NCI-H1436 (cell line): ENCODE results near the gene BIRC5.
A peak's percentile ranks its signal among the peaks of the same experiment; 100 is the strongest.
"Not testable (repeated sequence)": the region's sequence is repeated elsewhere in the genome, so short reads cannot be mapped to it uniquely, and the experiment has no call there.

Source experiments
- DNase-seq: peaks from one replicate; lab custom pipeline; 2025; lab: John Stamatoyannopoulos, UW

BIRC5 gene

GRCh38 chr17:78214016-78214705, at the start of gene BIRC5:
Gene BIRC5, plus strand, starts transcription at chr17:78214253. Its CDS starts 64 bp downstream, at chr17:78214317.
- peak; percentile 92 for DNase-seq

GRCh38 chr17:78164748-78165607, 49.1 kb upstream of the BIRC5 start:
- no peak for DNase-seq

- DNase-seq, result no peak
Measured at GRCh38 chr17:78166416-78166815, 47.6 kb upstream of the BIRC5 start.

- peak; percentile 85 for DNase-seq
Measured at GRCh38 chr17:78168242-78168902, 45.7 kb upstream of the BIRC5 start, which contains the start of gene SYNGR2. Gene SYNGR2, plus strand, starts transcription at chr17:78168581. Its CDS starts 36 bp downstream, at chr17:78168617.

- DNase-seq, result no peak
Measured at GRCh38 chr17:78168903-78169793, 44.9 kb upstream of the BIRC5 start.

GRCh38 chr17:78170692-78171590, 43.1 kb upstream of the BIRC5 start:
- DNase-seq, result no peak

- DNase-seq, result not testable (repeated sequence)
Measured at GRCh38 chr17:78171591-78172248, 42.3 kb upstream of the BIRC5 start.

- no peak for DNase-seq
Measured at GRCh38 chr17:78172249-78173051, 41.6 kb upstream of the BIRC5 start.

- no peak for DNase-seq
Measured at GRCh38 chr17:78173097-78173715, 40.8 kb upstream of the BIRC5 start.

- no peak for DNase-seq
Measured at GRCh38 chr17:78174346-78174869, 39.6 kb upstream of the BIRC5 start.

GRCh38 chr17:78174870-78175642, 39.0 kb upstream of the BIRC5 start:
- DNase-seq, result no peak

- no peak for DNase-seq
Measured at GRCh38 chr17:78175643-78175981, 38.4 kb upstream of the BIRC5 start.

GRCh38 chr17:78176548-78177025, 37.5 kb upstream of the BIRC5 start:
- DNase-seq, result peak; percentile 28

- DNase-seq, result no peak
Measured at GRCh38 chr17:78179372-78179771, 34.7 kb upstream of the BIRC5 start.

- no peak for DNase-seq
Measured at GRCh38 chr17:78180083-78180482, 34.0 kb upstream of the BIRC5 start.

GRCh38 chr17:78180508-78180907, 33.5 kb upstream of the BIRC5 start:
- DNase-seq, result no peak

GRCh38 chr17:78182504-78182903, 31.5 kb upstream of the BIRC5 start:
- no peak for DNase-seq

GRCh38 chr17:78183916-78184315, 30.1 kb upstream of the BIRC5 start:
- no peak for DNase-seq
